Measurements from ENCODE around the gene PRPS2. TPM values are rescaled to one million over a fixed set of nuclear protein-coding genes. Genes with fewer than 3 reads are reported as not detected.

PRPS2 gene
- total RNA-seq, 1 experiment from 2014 or later = 79.5 TPM

GRCh38 chrX:12777670-12778069, 13.5 kb upstream of the PRPS2 start:
- H3K4me3 ChIP-seq (replicated peaks in 1 of 2; ENCODE audit: low read depth in 1 of 2, low read length in 2 of 2) = no peak overlapping the region
- TF ChIP-seq ZBTB33 (IDR thresholded peaks at IDR 0.05; ENCODE audit: extremely low read depth, insufficient replicate concordance, low read length) = no peak
- peak; percentile 17; the same call in 1 of the 2 replicates for TF ChIP-seq FOSL1 (IDR thresholded peaks at IDR 0.05; ENCODE audit: low read depth)
- peak; percentile 70 for ATAC-seq
- DNase-seq (ENCODE audit: low read depth, low spot score) = no peak
- H3K27ac ChIP-seq (ENCODE audit: low read depth, low read length) = no peak overlapping the region
- H2AFZ ChIP-seq (ENCODE audit: low read depth, low read length, poor library complexity, severe bottlenecking) = no peak overlapping the region
- RAD21 ChIA-PET (ENCODE audit: low non-redundant PET in 1 of 2, low total read pairs in 2 of 2, uncharacterized antibody in 2 of 2, unreplicated experiment in 2 of 2) = no interaction called here
- H3K9ac ChIP-seq (ENCODE audit: low read length) = no peak overlapping the region
- H3K4me2 ChIP-seq (ENCODE audit: low read length) = peak overlapping the region; percentile 23; the same call in 1 of the 2 replicates
- POLR2A ChIA-PET = no interaction called here
- no peaks in the 10 kb centered on the region for H3K36me3 ChIP-seq (ENCODE audit: control insufficient read depth in 1 of 2, insufficient read depth in 2 of 2, low read length in 2 of 2)
- intact Hi-C loops (cut with micrococcal nuclease) = no loop called here
- H3K9me3 ChIP-seq (ENCODE audit: control insufficient read depth in 1 of 2, insufficient read depth in 1 of 2, low read depth in 1 of 2, low read length in 2 of 2) = no peaks in the 10 kb centered on the region
- H3K9me2 ChIP-seq (ENCODE audit: insufficient read depth) = no peaks in the 10 kb centered on the region
- no TSS peak for BruUV-seq (replicated peaks)
- peaks cover 4 to 22% of the 10 kb centered on the region in 2 experiments for H3K4me1 ChIP-seq (ENCODE audit: control insufficient read depth in 1 of 2, insufficient read depth in 2 of 2, low read length in 2 of 2)
- CTCF ChIA-PET = no interaction called here
- H4K20me1 ChIP-seq (ENCODE audit: insufficient read depth) = no peaks in the 10 kb centered on the region
- H3K79me2 ChIP-seq (ENCODE audit: insufficient read depth, low read length) = no peaks in the 10 kb centered on the region
- no peaks in the 10 kb centered on the region for H3K27me3 ChIP-seq (ENCODE audit: insufficient read depth, low read length)

GRCh38 chrX:12779534-12779933, 11.7 kb upstream of the PRPS2 start:
- no peaks in the 10 kb centered on the region for H4K20me1 ChIP-seq (ENCODE audit: insufficient read depth)
- no peaks in the 10 kb centered on the region for H3K9me2 ChIP-seq (ENCODE audit: insufficient read depth)
- H3K27me3 ChIP-seq (ENCODE audit: insufficient read depth, low read length) = no peaks in the 10 kb centered on the region
- no peaks in the 10 kb centered on the region for H3K79me2 ChIP-seq (ENCODE audit: insufficient read depth, low read length)
- H3K9me3 ChIP-seq (ENCODE audit: control insufficient read depth in 1 of 2, insufficient read depth in 1 of 2, low read depth in 1 of 2, low read length in 2 of 2) = no peaks in the 10 kb centered on the region
- no peak for ATAC-seq
- ChIA-PET CTCF (interaction anchor here (2.4 kb wide), 1 partner anchor 8 kb away, joined by 13 read pairs; no protein-coding TSS in a partner anchor), POLR2A (interaction anchor here (0.8 kb wide), 1 partner anchor 11 kb away, joined by 3 read pairs; the partner anchor contains the start of gene PRPS2), RAD21 (ENCODE audit: low non-redundant PET in 1 of 2, low total read pairs in 2 of 2, uncharacterized antibody in 2 of 2, unreplicated experiment in 2 of 2) (no interaction called here)
- H3K36me3 ChIP-seq (ENCODE audit: control insufficient read depth in 1 of 2, insufficient read depth in 2 of 2, low read length in 2 of 2) = no peaks in the 10 kb centered on the region
- no TSS peak for BruUV-seq (replicated peaks)
- H3K9ac ChIP-seq (ENCODE audit: low read length) = no peak overlapping the region
- H3K27ac ChIP-seq (ENCODE audit: low read depth, low read length) = no peak overlapping the region
- intact Hi-C loops (cut with micrococcal nuclease) = no loop called here
- H2AFZ ChIP-seq (ENCODE audit: low read depth, low read length, poor library complexity, severe bottlenecking) = peak overlapping the region; percentile 54
- H3K4me3 ChIP-seq (replicated peaks in 1 of 2; ENCODE audit: low read depth in 1 of 2, low read length in 2 of 2) = no peak overlapping the region
- H3K4me1 ChIP-seq (ENCODE audit: control insufficient read depth in 1 of 2, insufficient read depth in 2 of 2, low read length in 2 of 2) = peaks cover 4 to 22% of the 10 kb centered on the region in 2 experiments
- no peak for TF ChIP-seq EZH2phosphoT487 (IDR thresholded peaks at IDR 0.05; ENCODE audit: borderline replicate concordance)
- no peak for DNase-seq (ENCODE audit: low read depth, low spot score)
- H3K4me2 ChIP-seq (ENCODE audit: low read length) = peak overlapping the region; percentile 43
